ENCODE results near the gene PLA2G12A.

GRCh38 chr4:109739547-109739946 lies 9.7 kb upstream of the PLA2G12A start:
- TF ChIP-seq TAF1 (IDR thresholded peaks at IDR 0.05; ENCODE audit: borderline replicate concordance, insufficient read depth, low read length) (no peak), POLR2AphosphoS5 (IDR thresholded peaks at IDR 0.05; ENCODE audit: low read depth, low read length) (no peak), SIN3A (IDR thresholded peaks at IDR 0.05; ENCODE audit: borderline replicate concordance, insufficient read depth, low read length) (no peak)

All from PFSK-1 (cell line).